Endothelial cell of umbilical vein (primary cell): ENCODE results near the gene P2RY1. TPM values are rescaled to one million over a fixed set of nuclear protein-coding genes. Genes with fewer than 3 reads are reported as not detected.

ENCODE experiments used
- BruUV-seq: library from RNA; stranded (reverse); fragments of 400-500 nt; replicated peaks from 2 replicates; lab custom pipeline; 2021; lab: Mats Ljungman, UMichigan
- CTCF ChIA-PET: fragments of 300-600, 350-600 bp; sonication (Branson Sonifier 250); formaldehyde crosslinking; loops from one replicate; lab custom pipeline; 2021; ENCODE audit warnings: antibody characterized with exemption, inconsistent platforms; lab: Charles Lee
- POLR2A ChIA-PET: fragments of 300-600, 350-600 bp; sonication (Branson Sonifier 250); formaldehyde crosslinking; loops from one replicate; lab custom pipeline; 2021; ENCODE audit warnings: antibody characterized with exemption, inconsistent platforms; lab: Charles Lee
- DNase-seq: peaks from one replicate; pipeline ENCODE4 v3.0.0-alpha.2; 2011; ENCODE audit warnings: low read depth, low spot score
- FAIRE-seq: peaks from 2 replicates; lab custom pipeline; 2011; peaks lifted over from hg19 to GRCh38; lab: Jason Lieb, UNC
- H2AFZ ChIP-seq: 2 replicates; pipeline ENCODE4 v1.6.0; 2012; ENCODE audit warnings: low read depth, low read length, control low read depth, inconsistent platforms
- H3K27ac ChIP-seq: 2 replicates; pipeline ENCODE4 v1.5.1; 2011; ENCODE audit warnings: low read depth, mild to moderate bottlenecking, control low read depth, low read length, moderate library complexity; ENCODE audit not compliant: insufficient read depth
- H3K27me3 ChIP-seq, 2 experiments: 2 replicates each; pipeline versions ENCODE4 v1.6.0 to v1.6.1; 2011; ENCODE audit warnings: low read length in 2 of 2, mixed read lengths in 1 of 2; ENCODE audit not compliant: control insufficient read depth in 2 of 2, insufficient read depth in 2 of 2
- H3K36me3 ChIP-seq, 2 experiments: 2 replicates in 1 of 2; 3 replicates in 1 of 2; pipeline ENCODE4 v1.5.1; 2011; ENCODE audit warnings: low read length in 2 of 2, mild to moderate bottlenecking in 1 of 2, moderate library complexity in 1 of 2; ENCODE audit not compliant: control insufficient read depth in 2 of 2, insufficient read depth in 2 of 2; ENCODE audit errors: extremely low read depth in 1 of 2
- H3K4me1 ChIP-seq: 3 replicates; pipeline ENCODE4 v1.5.1; 2011; ENCODE audit warnings: mild to moderate bottlenecking, low read length; ENCODE audit not compliant: control insufficient read depth, insufficient read depth; ENCODE audit errors: extremely low read depth
- H3K4me2 ChIP-seq: 2 replicates; pipeline ENCODE4 v1.6.1; 2011; ENCODE audit warnings: low read length, control low read depth, mixed read lengths; ENCODE audit not compliant: insufficient read depth
- H3K4me3 ChIP-seq, 3 experiments: fragments of 200-600 bp in 1 of 3; sonication (generic), shearing (Covaris generic) in 1 of 3; replicated peaks in 1 of 3; 2 replicates each; pipeline ENCODE4 v1.5.1; 2011 to 2016; ENCODE audit warnings: control low read depth in 3 of 3, low read length in 3 of 3, mild to moderate bottlenecking in 2 of 3, inconsistent platforms in 1 of 3, low read depth in 1 of 3, moderate library complexity in 1 of 3; ENCODE audit not compliant: insufficient read depth in 1 of 3
- H3K79me2 ChIP-seq: 2 replicates; pipeline ENCODE4 v1.6.0; 2012; ENCODE audit warnings: low read length, inconsistent platforms; ENCODE audit not compliant: control insufficient read depth, insufficient read depth
- H3K9ac ChIP-seq: replicated peaks from 2 replicates; pipeline ENCODE3; 2011; ENCODE audit warnings: low read length, control low read depth; ENCODE audit not compliant: insufficient read depth; ENCODE audit errors: extremely low read depth
- H3K9me1 ChIP-seq: replicated peaks from 3 replicates; pipeline ENCODE4 v1.6.0; 2011; ENCODE audit warnings: mild to moderate bottlenecking, low read length; ENCODE audit not compliant: control insufficient read depth, insufficient read depth; ENCODE audit errors: extremely low read depth
- H3K9me3 ChIP-seq: replicated peaks from 2 replicates; pipeline ENCODE4 v1.5.1; 2012; ENCODE audit warnings: low read length, inconsistent platforms; ENCODE audit not compliant: control insufficient read depth, insufficient read depth
- H4K20me1 ChIP-seq: replicated peaks from 2 replicates; pipeline ENCODE3; 2011; ENCODE audit warnings: mild to moderate bottlenecking, low read length; ENCODE audit not compliant: control insufficient read depth, insufficient read depth; ENCODE audit errors: extremely low read depth
- EZH2 ChIP-seq: IDR thresholded peaks from 2 replicates; pipeline ENCODE4 v1.6.1; 2012; ENCODE audit warnings: borderline replicate concordance, low read depth, mild to moderate bottlenecking, moderate library complexity, low read length, inconsistent platforms; ENCODE audit not compliant: severe bottlenecking
- FOS ChIP-seq: IDR thresholded peaks from 2 replicates; pipeline ENCODE4 v1.6.1; 2011; ENCODE audit warnings: mild to moderate bottlenecking, low read length, moderate library complexity, borderline replicate concordance; ENCODE audit not compliant: insufficient read depth
- GATA2 ChIP-seq: IDR thresholded peaks from 2 replicates; pipeline ENCODE4 v1.7.0; 2011; ENCODE audit warnings: low read depth, mild to moderate bottlenecking, moderate library complexity, mixed read lengths, low read length; ENCODE audit not compliant: insufficient read length, insufficient read depth
- JUN ChIP-seq: IDR thresholded peaks from 2 replicates; pipeline ENCODE4 v1.6.1; 2011; ENCODE audit warnings: borderline replicate concordance, low read depth; ENCODE audit not compliant: insufficient read length, insufficient read depth
- MYC ChIP-seq: IDR thresholded peaks from one replicate; pipeline ENCODE4 v1.6.1; 2011; ENCODE audit warnings: mild to moderate bottlenecking, low read depth, low read length
- POLR2A ChIP-seq: IDR thresholded peaks from 2 replicates; pipeline ENCODE4 v1.6.1; 2012; ENCODE audit warnings: low read depth, mild to moderate bottlenecking, control low read depth, low read length
- POLR2AphosphoS5 ChIP-seq: IDR thresholded peaks from 2 replicates; pipeline ENCODE4 v1.6.1; 2012; ENCODE audit warnings: low read depth, mild to moderate bottlenecking, control low read depth, low read length, moderate library complexity; ENCODE audit not compliant: insufficient read depth
- dilution Hi-C: fragments of 300-500 bp; cut with MboI; formaldehyde crosslinking; loops from one replicate; pipeline ENCODE4 v1.15.0; 2019; ENCODE audit warnings: low sequenced_read_pairs; ENCODE audit not compliant: extremely low pct_ligation_motif_present
- intact Hi-C: fragments of 100-400 bp; cut with micrococcal nuclease; formaldehyde crosslinking; loops from one replicate; pipeline ENCODE4 v1.10.0; 2022
- polyA plus RNA-seq, 4 experiments: library from polyadenylated mRNA; depleted of rRNA in 3 of 4; stranded (reverse) in 3 of 4; unstranded in 1 of 4; fragments of >200 nt; gene quantifications; 2 replicates each; pipeline versions ENCODE4 v1.2.1 to v1.2.3, GENCODE V29; 2011 to 2012; ENCODE audit warnings: missing spikeins in 1 of 4
- total RNA-seq: library from RNA; stranded (reverse); gene quantifications from 2 replicates; pipeline ENCODE4 v1.2.3, GENCODE V29; 2021
- TF ChIP-seq, protein P1 (sequence below): IDR thresholded peaks from 2 replicates; pipeline ENCODE4 v1.6.1; 2011; ENCODE audit not compliant: insufficient read depth, insufficient read length
- TF ChIP-seq, protein P2 (sequence below), 2 donors: IDR thresholded peaks; 1 replicate in 1 of 2; 2 replicates in 1 of 2; pipeline ENCODE4 v1.5.1; 2011; ENCODE audit warnings: low read length in 2 of 2, mild to moderate bottlenecking in 2 of 2, moderate library complexity in 2 of 2, control low read depth in 1 of 2, inconsistent platforms in 1 of 2, low read depth in 1 of 2; ENCODE audit not compliant: insufficient read depth in 1 of 2; ENCODE audit errors: extremely low read depth in 1 of 2

Gene P2RY1
- total and polyA plus RNA-seq, 2 donors (not counting 3 experiments of a cell fraction or from before 2014, with no cell fraction given): 0.81 to 1.7 TPM

DNA sequence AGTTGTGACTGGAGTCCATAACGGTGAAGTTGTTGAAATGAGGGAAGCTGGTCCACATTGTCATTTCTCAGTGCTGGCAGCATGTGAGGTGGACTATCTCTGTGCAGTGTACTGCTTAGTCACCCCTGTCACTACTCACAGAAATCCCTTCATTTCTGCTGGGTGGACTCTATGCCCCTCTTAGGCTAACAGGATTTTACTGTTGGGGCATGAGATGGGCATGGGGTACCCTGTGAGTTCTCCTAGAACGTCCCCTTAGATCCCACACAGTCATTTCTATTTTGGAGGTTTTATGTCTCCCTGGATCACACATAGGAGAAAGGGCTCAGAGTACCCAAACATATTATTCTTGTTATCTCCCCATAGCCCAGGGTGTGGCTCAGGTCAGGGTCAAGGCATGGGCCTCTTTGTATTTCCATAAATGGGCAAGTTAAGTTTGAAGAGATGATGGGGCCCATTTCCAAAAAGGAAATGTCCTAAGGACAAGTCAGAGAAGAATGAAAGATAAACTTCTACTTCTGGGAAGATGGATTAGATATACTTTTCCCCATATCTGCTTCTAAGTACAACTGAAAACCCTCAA is 15.2 kb downstream of the P2RY1 start:
- dilution Hi-C loops (no loop called here), intact Hi-C loops (no loop called here)
- ChIA-PET CTCF (no interaction called here), POLR2A (no interaction called here)
- no peak for DNase-seq
- Histone ChIP-seq H4K20me1 (no peaks in the 10 kb centered on the region), H3K4me1 (no peaks in the 10 kb centered on the region), H3K9ac (no peak overlapping the region), H3K9me3 (no peaks in the 10 kb centered on the region), H3K9me1 (no peaks in the 10 kb centered on the region), H3K79me2 (no peaks in the 10 kb centered on the region), H3K4me2 (no peak overlapping the region), H3K27ac (no peak overlapping the region), H3K4me3 (no peak overlapping the region), H2AFZ (no peak overlapping the region), H3K27me3 (no peaks in the 10 kb centered on the region), H3K36me3 (no peaks in the 10 kb centered on the region)
- TF ChIP-seq FOS: no peak
- no peak for TF ChIP-seq JUN
- TF ChIP-seq, protein P1, sequence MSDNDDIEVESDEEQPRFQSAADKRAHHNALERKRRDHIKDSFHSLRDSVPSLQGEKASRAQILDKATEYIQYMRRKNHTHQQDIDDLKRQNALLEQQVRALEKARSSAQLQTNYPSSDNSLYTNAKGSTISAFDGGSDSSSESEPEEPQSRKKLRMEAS: no peak
- BruUV-seq: no TSS peak
- no peak for FAIRE-seq

DNA sequence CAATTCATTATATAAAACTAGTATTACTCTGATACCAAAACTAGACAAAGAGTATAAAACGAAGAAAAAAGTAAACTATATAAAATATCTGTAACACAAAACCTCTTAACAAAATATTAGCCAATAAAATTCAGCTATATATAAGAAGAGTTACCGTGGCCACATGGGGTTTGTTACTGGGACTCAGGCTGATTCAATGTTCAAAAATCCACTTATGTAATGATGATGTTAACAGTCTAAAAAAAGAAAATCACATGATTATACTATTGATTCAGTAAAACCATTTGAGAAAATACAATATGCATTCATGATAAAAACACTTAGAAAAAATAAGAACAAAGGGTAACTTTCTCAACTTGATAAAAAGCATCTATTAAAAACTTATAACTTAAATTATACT is 18.3 kb downstream of the P2RY1 start:
- H3K9me3 ChIP-seq: no peaks in the 10 kb centered on the region
- H3K27me3 ChIP-seq: no peaks in the 10 kb centered on the region
- DNase-seq: no peak
- H3K79me2 ChIP-seq: no peaks in the 10 kb centered on the region
- no peaks in the 10 kb centered on the region for H3K36me3 ChIP-seq
- FAIRE-seq: no peak
- no peaks in the 10 kb centered on the region for H4K20me1 ChIP-seq
- H3K4me3 ChIP-seq: no peak overlapping the region
- POLR2A ChIA-PET: no interaction called here
- no peak overlapping the region for H3K9ac ChIP-seq
- peaks cover 5% of the 10 kb centered on the region for H3K4me1 ChIP-seq
- no peak overlapping the region for H2AFZ ChIP-seq
- intact Hi-C loops (no loop called here), dilution Hi-C loops (no loop called here)
- CTCF ChIA-PET: interaction anchor here (1.2 to 1.4 kb wide), 2 partner anchors 12 to 19 kb away, joined by 3 to 4 read pairs; no protein-coding TSS in a partner anchor
- no peaks in the 10 kb centered on the region for H3K9me1 ChIP-seq
- no peak for TF ChIP-seq EZH2
- TF ChIP-seq, protein P2, sequence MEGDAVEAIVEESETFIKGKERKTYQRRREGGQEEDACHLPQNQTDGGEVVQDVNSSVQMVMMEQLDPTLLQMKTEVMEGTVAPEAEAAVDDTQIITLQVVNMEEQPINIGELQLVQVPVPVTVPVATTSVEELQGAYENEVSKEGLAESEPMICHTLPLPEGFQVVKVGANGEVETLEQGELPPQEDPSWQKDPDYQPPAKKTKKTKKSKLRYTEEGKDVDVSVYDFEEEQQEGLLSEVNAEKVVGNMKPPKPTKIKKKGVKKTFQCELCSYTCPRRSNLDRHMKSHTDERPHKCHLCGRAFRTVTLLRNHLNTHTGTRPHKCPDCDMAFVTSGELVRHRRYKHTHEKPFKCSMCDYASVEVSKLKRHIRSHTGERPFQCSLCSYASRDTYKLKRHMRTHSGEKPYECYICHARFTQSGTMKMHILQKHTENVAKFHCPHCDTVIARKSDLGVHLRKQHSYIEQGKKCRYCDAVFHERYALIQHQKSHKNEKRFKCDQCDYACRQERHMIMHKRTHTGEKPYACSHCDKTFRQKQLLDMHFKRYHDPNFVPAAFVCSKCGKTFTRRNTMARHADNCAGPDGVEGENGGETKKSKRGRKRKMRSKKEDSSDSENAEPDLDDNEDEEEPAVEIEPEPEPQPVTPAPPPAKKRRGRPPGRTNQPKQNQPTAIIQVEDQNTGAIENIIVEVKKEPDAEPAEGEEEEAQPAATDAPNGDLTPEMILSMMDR (IDR thresholded peaks at IDR 0.05; ENCODE audit: extremely low read depth in 1 of 2, insufficient read depth in 1 of 2, low read depth in 1 of 2, low read length in 2 of 2): no peak
- TF ChIP-seq MYC: no peak
- no peak for TF ChIP-seq GATA2
- no peak for TF ChIP-seq JUN
- no peak for TF ChIP-seq POLR2AphosphoS5
- TF ChIP-seq, protein P1: no peak
- TF ChIP-seq POLR2A: no peak
- TF ChIP-seq FOS: no peak
- no peak overlapping the region for H3K27ac ChIP-seq
- no peak overlapping the region for H3K4me2 ChIP-seq
- no TSS peak for BruUV-seq
